ENCODE results near the gene TPMT. TPM values are rescaled to one million over a fixed set of nuclear protein-coding genes. Genes with fewer than 3 reads are reported as not detected.

TPMT gene
- total RNA-seq, 1 experiment from 2014 or later: 14.4 TPM

- TF ChIP-seq ZNF532 (CRISPR knock-in tag; IDR thresholded peaks at IDR 0.05; ENCODE audit: borderline replicate concordance) (peak; percentile 86; the same call in 1 of the 2 replicates), JUN (CRISPR knock-in tag; IDR thresholded peaks at IDR 0.05) (peak; percentile 81; the same call in 1 of the 2 replicates), PREB (CRISPR knock-in tag; IDR thresholded peaks at IDR 0.05; ENCODE audit: borderline replicate concordance) (peak; percentile 65; the same call in 1 of the 2 replicates), GTF2I (CRISPR knock-in tag; conservative IDR thresholded peaks at IDR 0.05) (no peak), SOX15 (CRISPR knock-in tag; IDR thresholded peaks at IDR 0.05) (no peak), KAT7 (CRISPR knock-in tag; IDR thresholded peaks at IDR 0.05; ENCODE audit: borderline replicate concordance) (peak; percentile 41; the same call in 1 of the 2 replicates), TEAD1 (CRISPR knock-in tag; IDR thresholded peaks at IDR 0.05) (peak; percentile 95), ELF4 (CRISPR knock-in tag; IDR thresholded peaks at IDR 0.05; ENCODE audit: low read depth) (peak; percentile 95), STAT6 (CRISPR knock-in tag; conservative IDR thresholded peaks at IDR 0.05; ENCODE audit: low read depth) (peak; percentile 98), RELA (CRISPR knock-in tag; IDR thresholded peaks at IDR 0.05; ENCODE audit: borderline replicate concordance) (peak; percentile 92; the same call in 1 of the 2 replicates), HMGXB4 (CRISPR knock-in tag; IDR thresholded peaks at IDR 0.05) (peak; percentile 98), ZBTB43 (CRISPR knock-in tag; IDR thresholded peaks at IDR 0.05) (peak; percentile 98), MYBL2 (CRISPR knock-in tag; IDR thresholded peaks at IDR 0.05) (peak; percentile 97), NR1H2 (CRISPR knock-in tag; IDR thresholded peaks at IDR 0.05) (no peak), ZNF232 (CRISPR knock-in tag; IDR thresholded peaks at IDR 0.05) (peak; percentile 95), PRDM15 (CRISPR knock-in tag; IDR thresholded peaks at IDR 0.05) (peak; percentile 72), E2F5 (CRISPR knock-in tag; IDR thresholded peaks at IDR 0.05) (peak; percentile 96), OVOL2 (CRISPR knock-in tag; IDR thresholded peaks at IDR 0.05; ENCODE audit: borderline replicate concordance) (no peak), HMGA2 (CRISPR knock-in tag; IDR thresholded peaks at IDR 0.05) (no peak), ZNF317 (CRISPR knock-in tag; IDR thresholded peaks at IDR 0.05; ENCODE audit: borderline replicate concordance, low read depth) (peak; percentile 59; the same call in 1 of the 2 replicates), TEAD4 (CRISPR knock-in tag; IDR thresholded peaks at IDR 0.05) (peak; percentile 54; the same call in 1 of the 2 replicates)
Observed at GRCh38 chr6:18122128-18123093, 32.5 kb downstream of the TPMT start, which contains the start of gene NHLRC1 (continued).

Measured in WTC11 (cell line).